ENCODE data around the gene CD14.
"Not testable (repeated sequence)": the region's sequence is repeated elsewhere in the genome, so short reads cannot be mapped to it uniquely, and the experiment has no call there.

Gene CD14

GRCh38 chr5:140671035-140671434 is 38.1 kb upstream of the CD14 start:
- WGBS: no CpG with 5 or more reads among the region's 4 CpGs

GRCh38 chr5:140664359-140665119 is 31.6 kb upstream of the CD14 start, which contains the start of gene WDR55:
Gene WDR55, plus strand, starts transcription at chr5:140664904. Its CDS starts 9 bp downstream, at chr5:140664913.
- H2BK5ac ChIP-seq (ENCODE audit: low read depth, low read length, poor library complexity, severe bottlenecking): peak within 1 kb of the TSS; percentile 53
- peak; percentile 96 for DNase-seq
- H3K4me2 ChIP-seq (ENCODE audit: low read length, poor library complexity, severe bottlenecking): peak within 1 kb of the TSS; percentile 69
- H2AK5ac ChIP-seq (ENCODE audit: low read length, severe bottlenecking): no peak within 1 kb of the TSS
- no peak within 1 kb of the TSS for H2BK15ac ChIP-seq (ENCODE audit: low read depth, poor library complexity, severe bottlenecking)
- peak within 1 kb of the TSS; percentile 91 for H3K9ac ChIP-seq (ENCODE audit: low read length)
- H3K4me3 ChIP-seq (ENCODE audit: insufficient read depth in 1 of 2, low read depth in 1 of 2, low read length in 2 of 2): peak within 1 kb of the TSS; percentile 85 to 88
- peaks cover 9% of the 10 kb centered on the region for H3K4me1 ChIP-seq (ENCODE audit: control insufficient read depth, insufficient read depth, low read depth, low read length)
- H3K23ac ChIP-seq (ENCODE audit: low read length in 2 of 2): peak within 1 kb of the TSS in 1 of 2 experiments; percentile 42
- peak within 1 kb of the TSS; percentile 72 for H4K91ac ChIP-seq (ENCODE audit: low read length)
- H3K79me1 ChIP-seq (replicated peaks; ENCODE audit: low read length, poor library complexity, severe bottlenecking): peaks cover 18% of the 10 kb centered on the region
- peak within 1 kb of the TSS; percentile 66 for H2AFZ ChIP-seq (ENCODE audit: low read depth, low read length)
- peak within 1 kb of the TSS; percentile 80 to 81 for H3K18ac ChIP-seq (ENCODE audit: low read depth in 1 of 2, low read length in 2 of 2)
- H4K8ac ChIP-seq (ENCODE audit: low read length): peak within 1 kb of the TSS; percentile 78
- no peaks in the 10 kb centered on the region for H3K9me3 ChIP-seq (ENCODE audit: control insufficient read depth, low read length)
- no peak within 1 kb of the TSS for H2BK120ac ChIP-seq (ENCODE audit: low read depth, low read length)
- peak within 1 kb of the TSS; percentile 87 for H3K27ac ChIP-seq (ENCODE audit: low read length, poor library complexity, severe bottlenecking)
- H3K27me3 ChIP-seq (ENCODE audit: control insufficient read depth in 1 of 2, insufficient read depth in 1 of 2, low read length in 2 of 2): no peaks in the 10 kb centered on the region
- under 1% methylated on average over 52 of the region's 54 CpGs for WGBS
- peaks cover 44 to 72% of the 10 kb centered on the region in 2 experiments for H3K36me3 ChIP-seq (ENCODE audit: control insufficient read depth in 1 of 2, insufficient read depth in 2 of 2, low read depth in 1 of 2, low read length in 2 of 2)
- H3K14ac ChIP-seq (ENCODE audit: low read length in 2 of 2): peak within 1 kb of the TSS in 1 of 2 experiments; percentile 97
- H3K4ac ChIP-seq (ENCODE audit: low read depth in 1 of 2, low read length in 2 of 2): peak within 1 kb of the TSS; percentile 27 to 94
- H2BK12ac ChIP-seq (ENCODE audit: low read length in 2 of 2): peak within 1 kb of the TSS in 1 of 2 experiments; percentile 68

More at GRCh38 chr5:140671035-140671434, 38.1 kb upstream of the CD14 start:
- H3K9ac ChIP-seq (ENCODE audit: low read length); H2AFZ ChIP-seq (ENCODE audit: low read depth, low read length); H3K4ac ChIP-seq (ENCODE audit: low read depth in 1 of 2, low read length in 2 of 2); H2BK12ac ChIP-seq (ENCODE audit: low read length in 2 of 2); H3K4me1 ChIP-seq (ENCODE audit: control insufficient read depth, insufficient read depth, low read depth, low read length); H3K27me3 ChIP-seq (ENCODE audit: control insufficient read depth in 1 of 2, insufficient read depth in 1 of 2, low read length in 2 of 2); H3K14ac ChIP-seq (ENCODE audit: low read length in 2 of 2); H3K27ac ChIP-seq (ENCODE audit: low read length, poor library complexity, severe bottlenecking); H2AK5ac ChIP-seq (ENCODE audit: low read length, severe bottlenecking); H2BK5ac ChIP-seq (ENCODE audit: low read depth, low read length, poor library complexity, severe bottlenecking); H2BK15ac ChIP-seq (ENCODE audit: low read depth, poor library complexity, severe bottlenecking); DNase-seq; H3K9me3 ChIP-seq (ENCODE audit: control insufficient read depth, low read length); H3K23ac ChIP-seq (ENCODE audit: low read length in 2 of 2); H3K4me2 ChIP-seq (ENCODE audit: low read length, poor library complexity, severe bottlenecking); H3K4me3 ChIP-seq (ENCODE audit: insufficient read depth in 1 of 2, low read depth in 1 of 2, low read length in 2 of 2); H3K18ac ChIP-seq (ENCODE audit: low read depth in 1 of 2, low read length in 2 of 2); H2BK120ac ChIP-seq (ENCODE audit: low read depth, low read length); H4K8ac ChIP-seq (ENCODE audit: low read length); H4K91ac ChIP-seq (ENCODE audit: low read length): not testable (repeated sequence)
- Histone ChIP-seq H3K79me1 (replicated peaks; ENCODE audit: low read length, poor library complexity, severe bottlenecking) (peaks cover 27% of the 10 kb centered on the region), H3K36me3 (ENCODE audit: control insufficient read depth in 1 of 2, insufficient read depth in 2 of 2, low read depth in 1 of 2, low read length in 2 of 2) (peaks cover 69 to 85% of the 10 kb centered on the region in 2 experiments)

- Histone ChIP-seq H2AFZ (ENCODE audit: low read depth, low read length) (peak overlapping the region; percentile 66), H2BK5ac (ENCODE audit: low read depth, low read length, poor library complexity, severe bottlenecking) (peak overlapping the region; percentile 53), H2BK120ac (ENCODE audit: low read depth, low read length) (no peak overlapping the region), H3K14ac (ENCODE audit: low read length in 2 of 2) (no peak overlapping the region), H3K23ac (ENCODE audit: low read length in 2 of 2) (no peak overlapping the region), H3K4me2 (ENCODE audit: low read length, poor library complexity, severe bottlenecking) (peak overlapping the region; percentile 69), H3K27me3 (ENCODE audit: control insufficient read depth in 1 of 2, insufficient read depth in 1 of 2, low read length in 2 of 2) (no peaks in the 10 kb centered on the region), H3K4me3 (ENCODE audit: insufficient read depth in 1 of 2, low read depth in 1 of 2, low read length in 2 of 2) (peak overlapping the region; percentile 85 to 88), H2AK5ac (ENCODE audit: low read length, severe bottlenecking) (no peak overlapping the region), H3K9me3 (ENCODE audit: control insufficient read depth, low read length) (no peaks in the 10 kb centered on the region), H4K8ac (ENCODE audit: low read length) (peak overlapping the region; percentile 78), H4K91ac (ENCODE audit: low read length) (no peak overlapping the region), H3K9ac (ENCODE audit: low read length) (peak overlapping the region; percentile 91), H2BK15ac (ENCODE audit: low read depth, poor library complexity, severe bottlenecking) (no peak overlapping the region), H3K18ac (ENCODE audit: low read depth in 1 of 2, low read length in 2 of 2) (peak overlapping the region; percentile 67 to 80), H2BK12ac (ENCODE audit: low read length in 2 of 2) (no peak overlapping the region), H3K4me1 (ENCODE audit: control insufficient read depth, insufficient read depth, low read depth, low read length) (peaks cover 9% of the 10 kb centered on the region), H3K79me1 (replicated peaks; ENCODE audit: low read length, poor library complexity, severe bottlenecking) (peaks cover 17% of the 10 kb centered on the region), H3K4ac (ENCODE audit: low read depth in 1 of 2, low read length in 2 of 2) (peak overlapping the region in 1 of 2 experiments; percentile 94), H3K27ac (ENCODE audit: low read length, poor library complexity, severe bottlenecking) (peak overlapping the region; percentile 87), H3K36me3 (ENCODE audit: control insufficient read depth in 1 of 2, insufficient read depth in 2 of 2, low read depth in 1 of 2, low read length in 2 of 2) (peaks cover 43 to 72% of the 10 kb centered on the region in 2 experiments)
- 62% methylated on average over 18 of the region's 18 CpGs for WGBS
- DNase-seq: no peak
Observed at GRCh38 chr5:140664030-140664358, 31.0 kb upstream of the CD14 start.

- not testable (repeated sequence) for H4K8ac ChIP-seq (ENCODE audit: low read length); H3K9me3 ChIP-seq (ENCODE audit: control insufficient read depth, low read length); H2AK5ac ChIP-seq (ENCODE audit: low read length, severe bottlenecking); H3K4ac ChIP-seq (ENCODE audit: low read depth in 1 of 2, low read length in 2 of 2); H3K27ac ChIP-seq (ENCODE audit: low read length, poor library complexity, severe bottlenecking); H3K4me1 ChIP-seq (ENCODE audit: control insufficient read depth, insufficient read depth, low read depth, low read length); H2AFZ ChIP-seq (ENCODE audit: low read depth, low read length); DNase-seq; H3K14ac ChIP-seq (ENCODE audit: low read length in 2 of 2); H3K9ac ChIP-seq (ENCODE audit: low read length); H2BK15ac ChIP-seq (ENCODE audit: low read depth, poor library complexity, severe bottlenecking); H4K91ac ChIP-seq (ENCODE audit: low read length); H3K27me3 ChIP-seq (ENCODE audit: control insufficient read depth in 1 of 2, insufficient read depth in 1 of 2, low read length in 2 of 2); H3K4me3 ChIP-seq (ENCODE audit: insufficient read depth in 1 of 2, low read depth in 1 of 2, low read length in 2 of 2); H2BK5ac ChIP-seq (ENCODE audit: low read depth, low read length, poor library complexity, severe bottlenecking); H3K18ac ChIP-seq (ENCODE audit: low read depth in 1 of 2, low read length in 2 of 2); H2BK12ac ChIP-seq (ENCODE audit: low read length in 2 of 2); H3K4me2 ChIP-seq (ENCODE audit: low read length, poor library complexity, severe bottlenecking); H2BK120ac ChIP-seq (ENCODE audit: low read depth, low read length); H3K23ac ChIP-seq (ENCODE audit: low read length in 2 of 2)
- 95% methylated on average over 3 of the region's 6 CpGs for WGBS
- peaks cover 20% of the 10 kb centered on the region for H3K79me1 ChIP-seq (replicated peaks; ENCODE audit: low read length, poor library complexity, severe bottlenecking)
- peaks cover 59 to 79% of the 10 kb centered on the region in 2 experiments for H3K36me3 ChIP-seq (ENCODE audit: control insufficient read depth in 1 of 2, insufficient read depth in 2 of 2, low read depth in 1 of 2, low read length in 2 of 2)
Observed at GRCh38 chr5:140660371-140660770, 27.4 kb upstream of the CD14 start.

Data from mesenchymal stem cell (in vitro differentiated cells and primary cell).